ENCODE data around the gene COL4A2.

- TF ChIP-seq, protein P1, sequence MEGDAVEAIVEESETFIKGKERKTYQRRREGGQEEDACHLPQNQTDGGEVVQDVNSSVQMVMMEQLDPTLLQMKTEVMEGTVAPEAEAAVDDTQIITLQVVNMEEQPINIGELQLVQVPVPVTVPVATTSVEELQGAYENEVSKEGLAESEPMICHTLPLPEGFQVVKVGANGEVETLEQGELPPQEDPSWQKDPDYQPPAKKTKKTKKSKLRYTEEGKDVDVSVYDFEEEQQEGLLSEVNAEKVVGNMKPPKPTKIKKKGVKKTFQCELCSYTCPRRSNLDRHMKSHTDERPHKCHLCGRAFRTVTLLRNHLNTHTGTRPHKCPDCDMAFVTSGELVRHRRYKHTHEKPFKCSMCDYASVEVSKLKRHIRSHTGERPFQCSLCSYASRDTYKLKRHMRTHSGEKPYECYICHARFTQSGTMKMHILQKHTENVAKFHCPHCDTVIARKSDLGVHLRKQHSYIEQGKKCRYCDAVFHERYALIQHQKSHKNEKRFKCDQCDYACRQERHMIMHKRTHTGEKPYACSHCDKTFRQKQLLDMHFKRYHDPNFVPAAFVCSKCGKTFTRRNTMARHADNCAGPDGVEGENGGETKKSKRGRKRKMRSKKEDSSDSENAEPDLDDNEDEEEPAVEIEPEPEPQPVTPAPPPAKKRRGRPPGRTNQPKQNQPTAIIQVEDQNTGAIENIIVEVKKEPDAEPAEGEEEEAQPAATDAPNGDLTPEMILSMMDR (IDR thresholded peaks at IDR 0.05; ENCODE audit: insufficient read depth, low read depth, low read length) = no peak
- TF ChIP-seq EZH2 (IDR thresholded peaks at IDR 0.05; ENCODE audit: insufficient read depth, low read length) = no peak
These were observed 205.2 kb downstream of the COL4A2 start for GRCh38 chr13:110512198-110512740.

All from astrocyte (in vitro differentiated cells and primary cell).